ENCODE data around the gene SYT9.

- TF ChIP-seq HES1 (IDR thresholded peaks at IDR 0.05; ENCODE audit: low read depth) (no peak), TCF7 (IDR thresholded peaks at IDR 0.05; ENCODE audit: borderline replicate concordance) (no peak), NFYB (IDR thresholded peaks at IDR 0.05; ENCODE audit: extremely low read depth, insufficient read length) (no peak), NCOA2 (IDR thresholded peaks at IDR 0.05; ENCODE audit: partially characterized antibody in 2 of 2) (no peak), RFX5 (IDR thresholded peaks at IDR 0.05; ENCODE audit: low read depth, low read length) (no peak), CBX2 (IDR thresholded peaks at IDR 0.05; ENCODE audit: insufficient read depth, low read length, poor library complexity, severe bottlenecking) (no peak)
Measured at GRCh38 chr11:7467652-7468051, 215.9 kb downstream of the SYT9 start.
